Spleen (tissue), 11 donors: ENCODE results near the gene GCH1. TPM values are rescaled to one million over a fixed set of nuclear protein-coding genes. Genes with fewer than 3 reads are reported as not detected.

ENCODE experiments used
- DNase-seq: peaks from one replicate; pipeline ENCODE4 v3.0.0-alpha.2; 2020
- H3K27ac ChIP-seq, 8 donors: fragments of 200-600 bp; sonication (generic) in 7 of 8; 1 replicate in 4 of 8; 2 replicates in 4 of 8; pipeline versions ENCODE4 v1.5.0 to v1.8.0; 2016 to 2021; ENCODE audit warnings: inconsistent platforms in 4 of 8, mild to moderate bottlenecking in 4 of 8, moderate library complexity in 1 of 8
- H3K27me3 ChIP-seq, 7 donors: fragments of 200-600 bp; sonication (generic) in 6 of 7; replicated peaks in 1 of 7; 1 replicate in 4 of 7; 2 replicates in 3 of 7; pipeline versions ENCODE4 v1.5.0 to v1.8.0; 2016 to 2021; ENCODE audit warnings: inconsistent platforms in 3 of 7, mild to moderate bottlenecking in 1 of 7
- H3K36me3 ChIP-seq, 6 donors: fragments of 200-600 bp; sonication (generic) in 5 of 6; 1 replicate in 4 of 6; 2 replicates in 2 of 6; pipeline versions ENCODE4 v1.5.0 to v1.8.0; 2016 to 2021; ENCODE audit warnings: inconsistent platforms in 2 of 6
- H3K4me1 ChIP-seq, 6 donors: fragments of 200-600 bp; sonication (generic) in 5 of 6; 1 replicate in 3 of 6; 2 replicates in 3 of 6; pipeline versions ENCODE4 v1.5.0 to v1.8.0; 2016 to 2021; ENCODE audit warnings: inconsistent platforms in 3 of 6
- H3K4me3 ChIP-seq, 8 donors: fragments of 200-600 bp; sonication (generic) in 7 of 8; 1 replicate in 4 of 8; 2 replicates in 4 of 8; pipeline versions ENCODE4 v1.5.0 to v1.8.0; 2016 to 2021; ENCODE audit warnings: inconsistent platforms in 4 of 8, mild to moderate bottlenecking in 4 of 8, moderate library complexity in 2 of 8
- H3K9me3 ChIP-seq, 8 donors: fragments of 200-600 bp; sonication (generic) in 7 of 8; 1 replicate in 4 of 8; 2 replicates in 4 of 8; pipeline versions ENCODE4 v1.5.0 to v1.8.0; 2016 to 2021; ENCODE audit warnings: inconsistent platforms in 4 of 8
- POLR2A ChIP-seq, 3 donors: fragments of 450-650 bp; IDR thresholded peaks; one replicate each; pipeline ENCODE4 v1.5.1; 2017; ENCODE audit warnings: antibody characterized with exemption in 3 of 3, mild to moderate bottlenecking in 1 of 3
- POLR2AphosphoS5 ChIP-seq, 3 donors: sonication (generic); formaldehyde crosslinking; IDR thresholded peaks; one replicate each; pipeline ENCODE4 v1.5.1; 2017; ENCODE audit warnings: antibody characterized with exemption in 3 of 3
- WGBS, 5 donors: extraction: QIAGEN DNeasy Blood & Tissue Kit in 3 of 5; methylation state at CpG; one replicate each; pipeline versions ENCODE4 v1.1.5 to v1.1.7; 2013 to 2018; 5-methylcytosine and 5-hydroxymethylcytosine counted together
- intact Hi-C: fragments of 100-400 bp; cut with DNase I; formaldehyde crosslinking; loops from one replicate; pipeline ENCODE4 v1.15.0; 2023; ENCODE audit warnings: low total_unique reads
- polyA plus RNA-seq, 3 donors: library from polyadenylated mRNA; stranded (reverse); fragments of 200-250 nt; gene quantifications; one replicate each; pipeline ENCODE4 v1.2.1, GENCODE V29; 2013
- total RNA-seq, 7 donors: library from RNA; depleted of rRNA in 3 of 7; stranded (reverse); fragments of >200 nt in 3 of 7; fragmentation: NEBNext Ultra II Directional in 4 of 7; extraction: Animal tissue kit (Norgen Biotek cat#: 25700) in 4 of 7; gene quantifications; one replicate each; pipeline versions ENCODE4 v1.1.0 to v1.2.1, GENCODE V29; 2016 to 2021
- TF ChIP-seq, protein P1 (sequence below), 11 experiments: fragments of 200-600 bp in 7 of 11; fragments of 450-650 bp in 4 of 11; sonication (generic) in 4 of 11; IDR thresholded peaks in 8 of 11; conservative IDR thresholded peaks in 3 of 11; 1 replicate in 7 of 11; 2 replicates in 4 of 11; pipeline versions ENCODE4 v1.4.0 to v1.8.0; 2016 to 2021; ENCODE audit warnings: antibody characterized with exemption in 11 of 11, inconsistent platforms in 4 of 11, mild to moderate bottlenecking in 1 of 11
- donor health status: healthy with polysubstance abuse.
- donor health status: DM: no; HTN: no; CAD: no; lungs with moderate emphysema.
- donor health status: DM: no; HTN: no; CAD: no.
- donor health status: Bipolar disorder and iron deficiency.
- donor health status: healthy.
- donor health status: DM: no; HTN: no; CAD: no.
- donor health status: DM: yes; HTN: yes; CAD: no.

GCH1 gene
- total and polyA plus RNA-seq, 10 donors = 11.2 to 23.3 (median 20.3) TPM

DNA sequence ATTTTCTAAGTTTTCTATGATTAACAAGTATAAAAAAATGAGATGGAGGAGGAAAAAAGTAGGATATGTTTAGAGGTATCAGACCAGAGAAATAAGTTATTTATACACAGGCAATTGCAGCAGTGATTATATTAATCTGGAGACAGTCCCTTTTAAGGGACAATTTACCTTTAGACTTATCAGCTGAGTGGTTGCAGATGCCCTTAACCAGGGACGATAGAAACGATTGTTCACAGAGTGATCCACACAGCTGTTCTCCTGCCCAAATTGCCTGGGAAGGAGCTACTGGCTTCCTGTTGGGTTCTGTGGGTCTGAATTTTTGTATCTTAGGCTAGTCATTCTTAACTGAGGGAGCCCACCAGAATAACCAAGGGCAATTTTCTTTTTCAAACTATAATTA, 66.4 kb downstream of the GCH1 start:
- Histone ChIP-seq H3K27ac (no peak overlapping the region), H3K4me3 (no peak overlapping the region), H3K4me1 (no peaks in the 10 kb centered on the region), H3K9me3 (no peaks in the 10 kb centered on the region), H3K36me3 (peaks cover 0 to 17% (median 3%) of the 10 kb centered on the region in 6 donors), H3K27me3 (no peaks in the 10 kb centered on the region)
- intact Hi-C loops = no loop called here
- TF ChIP-seq POLR2AphosphoS5 (IDR thresholded peaks at IDR 0.05) = no peak
- no peak for TF ChIP-seq POLR2A (IDR thresholded peaks at IDR 0.05)
- 73 to 82% (median 75%) methylated on average over 2 of the region's 2 CpGs for WGBS, 5 donors
- no peak for DNase-seq

DNA sequence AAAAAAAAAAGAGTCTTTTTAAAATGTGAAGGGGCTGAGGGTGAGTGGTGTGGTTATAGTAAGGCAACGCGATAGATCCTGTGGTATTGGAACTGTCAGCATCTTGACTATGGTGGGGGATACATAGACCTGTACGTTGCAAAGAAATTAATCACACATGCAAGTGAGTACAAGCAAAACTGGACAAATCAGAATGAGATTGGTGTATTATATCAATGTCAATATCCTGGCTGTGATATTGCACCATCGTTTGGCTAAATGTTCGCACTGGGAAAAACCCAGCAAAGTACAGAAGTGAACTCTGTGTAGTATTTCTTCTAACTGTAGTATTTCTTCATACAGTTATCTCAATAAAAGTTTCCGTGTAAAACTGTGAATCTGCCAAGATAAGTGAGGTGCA, 67.9 kb downstream of the GCH1 start:
- TF ChIP-seq POLR2A (IDR thresholded peaks at IDR 0.05) (no peak), POLR2AphosphoS5 (IDR thresholded peaks at IDR 0.05) (no peak)
- TF ChIP-seq, protein P1, sequence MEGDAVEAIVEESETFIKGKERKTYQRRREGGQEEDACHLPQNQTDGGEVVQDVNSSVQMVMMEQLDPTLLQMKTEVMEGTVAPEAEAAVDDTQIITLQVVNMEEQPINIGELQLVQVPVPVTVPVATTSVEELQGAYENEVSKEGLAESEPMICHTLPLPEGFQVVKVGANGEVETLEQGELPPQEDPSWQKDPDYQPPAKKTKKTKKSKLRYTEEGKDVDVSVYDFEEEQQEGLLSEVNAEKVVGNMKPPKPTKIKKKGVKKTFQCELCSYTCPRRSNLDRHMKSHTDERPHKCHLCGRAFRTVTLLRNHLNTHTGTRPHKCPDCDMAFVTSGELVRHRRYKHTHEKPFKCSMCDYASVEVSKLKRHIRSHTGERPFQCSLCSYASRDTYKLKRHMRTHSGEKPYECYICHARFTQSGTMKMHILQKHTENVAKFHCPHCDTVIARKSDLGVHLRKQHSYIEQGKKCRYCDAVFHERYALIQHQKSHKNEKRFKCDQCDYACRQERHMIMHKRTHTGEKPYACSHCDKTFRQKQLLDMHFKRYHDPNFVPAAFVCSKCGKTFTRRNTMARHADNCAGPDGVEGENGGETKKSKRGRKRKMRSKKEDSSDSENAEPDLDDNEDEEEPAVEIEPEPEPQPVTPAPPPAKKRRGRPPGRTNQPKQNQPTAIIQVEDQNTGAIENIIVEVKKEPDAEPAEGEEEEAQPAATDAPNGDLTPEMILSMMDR (IDR thresholded peaks at IDR 0.05 in 8 of 11, conservative IDR thresholded peaks at IDR 0.05 in 3 of 11) = no peak
- WGBS, 5 donors = 88 to 94% (median 91%) methylated on average over 6 of the region's 6 CpGs
- Histone ChIP-seq H3K4me3 (no peak overlapping the region), H3K9me3 (peaks cover 0 to 7% (median 4%) of the 10 kb centered on the region in 8 donors), H3K36me3 (peaks cover 0 to 2% (median 0%) of the 10 kb centered on the region in 6 donors), H3K27ac (no peak overlapping the region), H3K27me3 (no peaks in the 10 kb centered on the region), H3K4me1 (no peaks in the 10 kb centered on the region)
- DNase-seq = no peak
- intact Hi-C loops = no loop called here

DNA sequence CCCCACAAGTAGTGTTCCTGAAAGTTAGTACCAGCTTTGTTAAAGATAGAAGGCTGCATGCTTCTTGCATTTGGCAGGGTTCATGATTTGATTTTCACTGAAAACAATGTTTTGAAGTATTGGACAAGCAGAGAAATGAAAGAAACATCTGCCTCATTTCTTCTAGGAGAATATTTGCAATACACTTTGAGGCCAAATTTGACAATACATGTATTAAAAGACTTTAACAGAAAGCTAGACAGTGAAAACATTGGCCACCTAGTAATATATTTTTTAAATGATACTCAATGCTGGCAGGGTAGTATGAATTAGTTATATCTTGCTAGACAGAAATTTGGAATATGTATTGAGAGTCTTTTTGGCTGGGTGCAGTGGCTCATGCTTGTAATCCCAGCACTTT, 68.5 kb downstream of the GCH1 start:
- H3K27ac ChIP-seq = no peak overlapping the region
- TF ChIP-seq POLR2A (IDR thresholded peaks at IDR 0.05) (no peak), POLR2AphosphoS5 (IDR thresholded peaks at IDR 0.05) (no peak)
- TF ChIP-seq, protein P1 (IDR thresholded peaks at IDR 0.05 in 8 of 11, conservative IDR thresholded peaks at IDR 0.05 in 3 of 11) = no peak
- H3K4me3 ChIP-seq = no peak overlapping the region
- no peaks in the 10 kb centered on the region for H3K36me3 ChIP-seq
- H3K27me3 ChIP-seq = no peaks in the 10 kb centered on the region
- H3K9me3 ChIP-seq = peaks cover 0 to 7% (median 4%) of the 10 kb centered on the region in 8 donors
- H3K4me1 ChIP-seq = no peaks in the 10 kb centered on the region
- intact Hi-C loops = no loop called here
- DNase-seq = no peak

DNA sequence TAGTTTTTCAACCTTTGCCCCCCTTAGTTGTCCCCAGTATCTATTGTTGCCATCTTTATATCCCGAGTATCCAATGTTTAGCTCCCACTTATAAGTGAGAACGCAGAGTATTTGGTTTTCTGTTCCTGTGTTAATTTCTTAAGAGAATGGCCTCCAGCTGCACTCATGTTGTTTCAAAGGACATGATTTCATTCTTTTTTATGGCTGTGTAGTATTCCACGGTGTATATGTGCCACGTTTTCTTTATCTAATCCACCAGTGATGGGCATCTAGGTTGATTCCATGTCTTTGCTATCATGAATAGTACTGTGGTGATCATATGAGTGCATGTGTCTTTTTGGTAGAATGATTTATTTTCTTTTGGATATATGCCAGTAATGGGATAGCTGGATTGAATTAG, 72.0 kb downstream of the GCH1 start:
- no peak for DNase-seq
- intact Hi-C loops = no loop called here
- 91 to 97% (median 95%) methylated on average over 4 of the region's 4 CpGs for WGBS, 5 donors

More for the DNA sequence above, 72.0 kb downstream of the GCH1 start:
- Histone ChIP-seq H3K36me3 (no peaks in the 10 kb centered on the region), H3K9me3 (peaks cover 0 to 16% (median 9%) of the 10 kb centered on the region in 8 donors), H3K4me1 (no peaks in the 10 kb centered on the region), H3K4me3 (no peak overlapping the region), H3K27me3 (no peaks in the 10 kb centered on the region), H3K27ac (no peak overlapping the region)
- TF ChIP-seq, protein P1 (IDR thresholded peaks at IDR 0.05 in 8 of 11, conservative IDR thresholded peaks at IDR 0.05 in 3 of 11) = no peak
- TF ChIP-seq POLR2A (IDR thresholded peaks at IDR 0.05) = no peak
- no peak for TF ChIP-seq POLR2AphosphoS5 (IDR thresholded peaks at IDR 0.05)
